HG02610 (cell line): ENCODE data around the gene NCOA3.
"Not testable (repeated sequence)": the region's sequence is repeated elsewhere in the genome, so short reads cannot be mapped to it uniquely, and the experiment has no call there.

ENCODE experiments used
- ATAC-seq: cut with Tn5 transposase; IDR thresholded peaks from one replicate; pipeline ENCODE4 v1.9.1; 2021; ENCODE audit warnings: mild to moderate bottlenecking, moderate library complexity; ENCODE audit not compliant: unreplicated experiment

NCOA3 gene

GRCh38 chr20:47559141-47559540 lies 57.5 kb downstream of the NCOA3 start:
- ATAC-seq = no peak

GRCh38 chr20:47561180-47561579 lies 59.5 kb downstream of the NCOA3 start:
- ATAC-seq = no peak

DNA sequence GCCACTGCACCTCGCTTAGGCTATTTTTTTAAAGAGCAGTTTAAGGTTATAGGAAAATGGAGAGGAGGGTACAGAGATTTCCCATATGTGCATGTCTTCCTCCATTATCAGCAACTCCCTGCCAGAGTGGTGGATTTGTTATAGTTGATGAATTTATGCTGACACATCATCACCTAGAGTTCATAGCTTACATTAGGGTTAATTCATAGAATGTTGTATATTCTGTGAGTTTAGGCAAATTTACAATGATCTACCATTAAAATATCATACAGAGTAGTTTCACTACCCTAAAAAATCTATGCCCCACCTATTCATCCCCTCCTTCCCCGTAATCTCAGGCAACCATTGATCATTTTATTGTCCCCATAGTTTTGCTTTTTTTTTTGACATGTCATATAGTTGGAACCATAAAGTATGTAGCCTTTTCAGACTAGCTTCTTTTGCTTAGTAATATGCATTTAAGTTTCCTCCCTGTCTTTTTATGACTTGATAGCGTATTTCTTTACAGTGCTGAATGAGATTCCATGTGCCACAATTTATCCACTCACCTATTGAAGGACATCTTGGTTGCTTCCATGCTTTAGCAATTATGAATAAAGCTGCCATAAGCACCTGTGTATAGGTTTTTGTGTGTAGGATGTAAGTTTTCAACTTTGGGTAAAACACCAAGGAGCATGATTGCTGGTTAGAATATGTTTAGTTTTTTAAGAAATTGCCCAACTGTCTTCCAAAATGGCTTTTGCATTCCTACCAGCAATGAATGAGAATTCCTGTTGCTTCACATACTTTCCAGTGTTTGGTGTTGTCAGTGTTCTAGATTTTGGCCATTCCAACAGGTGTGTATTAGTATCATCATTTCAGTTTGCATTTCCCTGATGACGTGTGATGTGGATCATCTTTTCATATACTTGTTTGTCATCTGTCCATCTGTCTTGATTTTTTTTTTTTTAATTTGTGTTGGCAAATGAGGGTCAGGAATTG lies 60.2 kb downstream of the NCOA3 start:
- ATAC-seq = no peak

GRCh38 chr20:47566269-47566668 lies 64.6 kb downstream of the NCOA3 start:
- ATAC-seq = no peak

DNA sequence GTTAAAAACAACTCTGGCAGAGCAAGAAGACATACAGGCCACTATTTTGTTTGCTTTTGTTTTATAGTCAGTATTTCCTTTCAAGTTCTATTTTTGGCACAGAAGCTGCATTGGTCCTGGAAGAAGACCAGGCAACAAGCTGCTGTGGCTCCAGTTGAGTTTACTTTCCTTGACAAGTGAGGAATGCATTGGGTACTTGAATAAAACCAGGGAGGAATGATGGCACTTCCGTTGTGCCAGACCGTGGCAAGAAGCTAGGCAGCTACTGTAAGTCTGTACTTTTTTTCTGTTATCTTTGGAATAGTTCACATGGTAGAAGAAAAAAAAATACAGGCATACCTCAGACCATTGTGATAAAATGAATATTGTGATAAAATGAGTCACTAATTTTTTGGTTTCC lies 66.3 kb downstream of the NCOA3 start:
- no peak for ATAC-seq

- no peak for ATAC-seq
These were observed 67.2 kb downstream of the NCOA3 start for GRCh38 chr20:47568837-47569410.

GRCh38 chr20:47571426-47571825 lies 69.7 kb downstream of the NCOA3 start:
- no peak for ATAC-seq

DNA sequence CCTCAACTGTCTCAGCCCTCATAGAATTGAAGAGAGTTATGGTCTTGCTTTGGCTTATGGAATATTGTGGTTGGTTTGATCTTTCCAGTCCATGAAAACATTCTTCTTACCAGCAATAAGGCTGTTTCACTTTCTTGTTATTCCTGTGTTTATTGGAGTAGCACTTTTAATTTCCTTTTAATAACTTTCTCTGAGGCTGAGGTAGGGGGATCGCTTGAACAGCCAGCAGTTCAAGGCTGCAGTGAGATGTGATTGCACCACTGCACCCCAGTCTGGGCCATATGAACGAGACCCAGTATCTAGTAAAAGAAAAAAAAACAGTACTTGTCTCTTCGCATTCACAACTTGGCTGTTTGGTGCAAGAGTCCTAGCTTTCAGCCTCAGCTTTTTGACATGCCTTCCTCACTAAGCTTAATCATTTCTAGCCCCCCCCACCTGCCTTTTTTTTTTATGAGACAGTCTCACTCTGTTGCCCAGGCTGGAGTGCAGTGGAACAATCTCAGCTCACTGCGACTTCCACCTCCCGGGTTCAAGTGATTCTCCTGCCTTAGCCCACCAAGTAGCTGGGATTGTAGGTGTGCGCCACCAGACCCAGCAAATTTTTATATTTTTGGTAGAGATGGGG lies 70.5 kb downstream of the NCOA3 start:
- no peak for ATAC-seq

DNA sequence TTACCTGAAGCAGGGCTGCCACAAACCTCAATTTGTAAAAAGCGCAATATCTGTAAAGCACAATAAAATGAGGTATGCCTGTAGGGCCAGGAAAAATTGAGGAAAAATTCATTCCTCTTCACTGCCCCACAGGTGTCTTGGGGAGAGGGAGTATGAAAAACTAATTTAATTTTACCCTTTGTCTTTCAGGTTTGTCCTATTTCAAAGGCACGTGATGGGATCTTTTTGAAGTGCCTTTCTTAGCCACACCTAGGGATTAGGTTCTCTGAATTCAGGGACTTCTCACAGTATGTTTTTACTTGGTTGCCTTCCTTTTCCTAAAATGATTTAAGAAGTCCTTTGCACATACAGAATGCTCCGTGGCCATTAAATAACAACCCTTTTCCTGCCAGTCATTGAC lies 71.9 kb downstream of the NCOA3 start:
- ATAC-seq = no peak

DNA sequence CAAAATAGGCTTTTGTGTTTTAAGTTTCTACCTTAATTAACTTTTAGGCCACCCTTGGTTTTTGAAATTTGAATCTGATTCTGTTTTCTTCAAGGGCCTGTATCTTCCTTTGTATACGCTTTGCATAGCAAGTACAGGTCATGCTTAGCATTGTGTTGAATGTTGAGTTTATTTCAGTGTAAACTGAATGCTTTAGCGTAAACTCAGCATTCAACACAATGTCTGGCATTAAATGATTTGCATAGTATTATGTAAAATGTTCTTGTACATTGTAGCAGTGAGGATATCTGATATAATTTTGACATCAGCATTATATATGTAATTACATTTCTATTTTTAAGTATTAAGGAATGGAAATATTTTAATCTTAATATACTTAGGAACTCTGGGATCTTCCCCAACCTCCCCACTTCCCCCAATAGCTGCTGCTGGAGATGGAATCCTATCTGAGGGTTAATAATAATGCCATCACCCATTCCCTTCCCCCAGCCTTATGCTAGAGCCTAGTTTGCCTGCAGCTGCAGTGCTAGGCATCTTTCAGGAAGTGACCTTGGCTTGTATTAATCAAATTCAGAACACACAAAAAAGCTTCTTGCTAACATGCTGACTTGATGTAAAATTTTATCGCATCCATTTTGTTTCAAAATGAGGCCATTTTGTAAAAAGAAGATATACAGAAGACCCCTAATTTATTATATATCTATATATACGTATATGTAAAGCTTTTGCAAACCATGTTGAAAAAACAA lies 73.1 kb downstream of the NCOA3 start:
- no peak for ATAC-seq

GRCh38 chr20:47576516-47577033 lies 74.9 kb downstream of the NCOA3 start:
- ATAC-seq = peak; percentile 61

GRCh38 chr20:47577314-47577713 lies 75.6 kb downstream of the NCOA3 start:
- ATAC-seq = no peak

- ATAC-seq = no peak
These were observed 76.9 kb downstream of the NCOA3 start for GRCh38 chr20:47578543-47578942.

GRCh38 chr20:47580686-47581085 lies 79.0 kb downstream of the NCOA3 start:
- ATAC-seq = not testable (repeated sequence)

- ATAC-seq = no peak
These were observed 79.4 kb downstream of the NCOA3 start for GRCh38 chr20:47581090-47581489.

DNA sequence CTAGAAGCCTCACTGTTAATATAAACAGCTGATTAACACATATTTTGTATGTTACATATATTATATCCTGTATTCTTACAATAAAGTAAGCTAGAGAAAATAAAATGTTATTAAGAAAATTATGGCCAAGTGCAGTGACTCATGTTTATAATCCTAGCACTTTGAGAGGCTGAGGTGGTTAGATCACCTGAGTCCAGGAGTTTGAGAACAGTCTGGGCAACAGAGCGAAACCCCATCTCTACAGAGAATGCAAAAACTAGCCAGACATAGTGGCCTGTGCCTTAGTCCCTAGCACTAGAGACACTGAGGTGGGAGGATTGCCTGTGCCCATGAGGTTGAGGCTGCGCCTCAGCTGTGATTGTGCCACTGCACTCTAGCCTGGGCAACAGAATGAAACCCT lies 81.9 kb downstream of the NCOA3 start:
- ATAC-seq = no peak

- no peak for ATAC-seq
These were observed 83.5 kb downstream of the NCOA3 start for GRCh38 chr20:47585087-47585747.

DNA sequence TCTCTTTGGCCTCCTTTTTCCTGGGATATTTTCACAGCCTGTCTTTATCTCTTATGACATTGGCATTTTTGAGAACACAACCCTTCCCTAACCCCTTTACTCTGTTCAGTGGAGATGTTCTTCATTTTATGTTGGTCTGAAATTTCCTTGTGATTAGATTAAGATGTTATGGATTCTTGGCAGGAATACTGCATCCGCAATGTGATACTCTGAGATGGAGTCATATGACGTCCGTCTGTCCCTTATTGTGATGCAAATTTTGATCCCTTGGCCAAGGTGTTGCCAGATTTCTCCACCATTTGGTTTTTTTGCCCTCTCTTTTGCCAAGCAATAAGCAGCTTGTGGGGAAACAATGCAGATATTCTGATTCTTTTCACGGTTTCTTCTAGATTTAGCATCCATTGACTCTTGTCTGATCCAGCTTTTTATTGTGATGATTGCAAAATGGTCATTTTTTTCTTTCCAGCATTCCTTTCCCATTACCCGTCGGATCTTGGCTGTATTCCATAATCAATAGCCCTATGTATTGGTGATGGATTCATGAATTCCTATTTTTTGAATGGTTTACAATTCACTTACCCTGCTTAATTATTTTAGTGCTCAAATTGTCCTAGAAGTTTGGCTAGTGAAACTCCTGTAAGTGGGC lies 85.1 kb downstream of the NCOA3 start:
- no peak for ATAC-seq

- no peak for ATAC-seq
These were observed 86.5 kb downstream of the NCOA3 start for GRCh38 chr20:47588158-47588557.

GRCh38 chr20:47591231-47591630 lies 89.5 kb downstream of the NCOA3 start:
- ATAC-seq = no peak
